LoVo (cell line): ENCODE data around the gene DDX59.

Experiments
- DNase-seq: peaks from one replicate; pipeline ENCODE4 v3.0.0-alpha.2; 2016; ENCODE audit warnings: low spot score

The DDX59 gene

DNA sequence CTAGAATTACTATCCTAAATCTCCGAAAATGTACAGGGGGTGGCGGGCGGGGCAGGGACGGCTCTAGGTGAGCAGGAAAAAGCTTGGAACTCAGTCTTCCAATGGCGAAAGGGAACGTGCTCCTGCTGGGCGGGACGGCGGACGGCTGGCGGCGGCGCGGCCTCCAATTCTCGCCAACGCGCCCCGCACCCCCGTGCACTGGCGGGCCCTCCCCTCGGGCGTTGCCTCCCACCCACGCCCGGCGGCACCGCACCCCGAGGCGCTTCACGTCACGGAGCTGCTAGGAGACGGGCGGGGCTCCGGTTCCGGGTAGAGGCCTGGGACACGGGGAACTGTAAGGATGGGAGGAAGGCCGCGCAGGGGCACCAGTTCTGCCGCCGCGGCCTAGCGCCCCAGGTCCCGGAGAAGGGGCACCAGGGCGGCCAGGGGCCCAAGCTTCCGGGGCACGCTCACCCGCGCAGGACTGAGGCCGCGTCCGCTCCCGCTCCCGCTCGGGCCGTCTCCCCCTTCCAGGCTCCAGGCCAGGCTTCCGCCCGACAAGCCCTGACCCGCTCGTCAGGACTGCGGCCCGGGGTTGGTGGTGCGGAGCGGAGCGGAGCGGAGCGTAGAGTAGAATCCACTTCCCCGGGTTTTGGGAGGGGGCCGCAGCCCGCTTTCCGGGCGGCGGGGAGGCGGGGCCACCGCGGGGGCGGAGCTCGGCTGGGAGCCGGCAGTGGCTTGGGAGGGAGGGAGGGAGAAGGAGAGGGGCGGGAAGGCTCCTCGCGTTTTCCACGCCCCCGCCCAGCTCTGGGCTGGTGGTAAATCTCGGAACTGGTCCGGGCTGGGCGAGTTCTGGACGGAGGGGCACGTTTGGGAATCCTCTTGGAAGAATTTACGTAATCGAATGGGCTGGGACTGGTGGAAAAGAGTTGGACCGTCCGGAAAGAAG, at the start of gene DDX59:
DDX59 (minus strand) TSS at position 594 of the 928 bp plus-strand sequence. CDS start 3,167 bp downstream, outside the sequence.
- DNase-seq, result peak; percentile 96

GRCh38 chr1:200714504-200715187, 44.9 kb upstream of the DDX59 start:
- no peak for DNase-seq

GRCh38 chr1:200710166-200710565, 40.5 kb upstream of the DDX59 start:
- DNase-seq, result no peak

- no peak for DNase-seq
Measured at GRCh38 chr1:200708769-200709168, 39.1 kb upstream of the DDX59 start.

GRCh38 chr1:200708161-200708560, 38.5 kb upstream of the DDX59 start:
- DNase-seq, result no peak

- no peak for DNase-seq
Measured at GRCh38 chr1:200707116-200707515, 37.4 kb upstream of the DDX59 start.

GRCh38 chr1:200706111-200706814, 36.6 kb upstream of the DDX59 start:
- DNase-seq, result no peak

DNA sequence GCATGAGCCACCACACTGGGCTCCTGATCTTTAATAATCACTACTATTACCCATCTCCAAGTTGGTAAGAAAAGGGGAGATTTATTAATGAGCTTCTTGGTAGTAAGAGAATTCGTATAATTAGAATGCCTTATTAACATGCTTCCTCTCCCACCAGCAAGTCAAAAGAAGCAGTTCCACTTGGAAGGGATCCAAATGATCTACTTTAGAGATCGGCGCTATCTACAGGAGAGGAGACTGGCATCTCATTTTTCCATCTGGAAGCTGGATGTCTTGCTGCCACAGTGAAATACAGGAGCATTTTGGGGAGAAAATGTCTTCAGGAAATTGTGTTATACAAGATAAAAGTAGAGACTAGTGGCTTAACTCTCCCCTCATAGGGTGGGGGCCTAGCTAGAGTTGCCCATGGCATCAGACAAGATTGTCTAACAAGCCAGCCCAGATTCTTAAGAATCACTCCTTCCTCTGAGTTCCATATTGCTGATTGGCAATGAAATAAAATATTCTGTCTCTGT, 35.3 kb upstream of the DDX59 start:
- no peak for DNase-seq

DNA sequence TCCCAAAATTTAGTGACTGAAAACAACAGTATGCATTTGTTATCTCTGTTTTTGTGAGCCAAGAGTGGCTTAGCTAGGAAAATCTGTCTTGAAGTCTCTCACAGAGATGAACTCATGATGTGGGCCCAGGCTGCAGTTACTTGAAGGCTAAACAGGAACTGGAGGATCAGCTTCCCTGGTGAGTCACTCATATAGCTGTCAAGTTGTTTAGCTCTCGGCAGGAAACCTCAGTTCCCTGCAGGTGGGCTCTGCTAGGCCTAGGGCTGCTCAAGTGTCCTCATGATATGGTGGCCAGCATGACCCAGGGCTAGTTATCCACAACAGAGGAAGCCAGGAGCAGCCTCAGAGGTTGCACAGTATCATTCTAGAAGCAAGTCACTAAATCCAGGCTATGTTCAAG, 30.2 kb upstream of the DDX59 start:
- peak; percentile 31 for DNase-seq

GRCh38 chr1:200694738-200695137, 25.0 kb upstream of the DDX59 start:
- DNase-seq, result no peak

DNA sequence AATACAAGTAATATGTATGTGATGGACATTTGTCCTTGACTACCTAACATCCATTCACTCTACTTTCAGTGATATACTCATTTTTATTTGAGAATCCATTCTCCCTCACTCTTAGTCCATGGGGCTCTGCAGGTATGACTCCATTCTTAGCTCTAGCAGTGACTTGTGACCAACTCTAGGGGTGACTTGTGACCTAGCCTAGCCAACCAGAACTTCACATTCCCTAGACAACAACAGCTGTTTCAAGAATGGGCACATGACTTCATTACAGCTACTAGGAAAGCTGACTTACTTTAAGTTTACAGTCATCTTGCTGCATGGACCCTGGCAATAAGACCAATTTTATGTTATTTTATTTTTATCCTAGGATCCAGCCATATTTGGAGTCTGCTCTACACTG, 23.6 kb upstream of the DDX59 start:
- DNase-seq, result no peak

DNA sequence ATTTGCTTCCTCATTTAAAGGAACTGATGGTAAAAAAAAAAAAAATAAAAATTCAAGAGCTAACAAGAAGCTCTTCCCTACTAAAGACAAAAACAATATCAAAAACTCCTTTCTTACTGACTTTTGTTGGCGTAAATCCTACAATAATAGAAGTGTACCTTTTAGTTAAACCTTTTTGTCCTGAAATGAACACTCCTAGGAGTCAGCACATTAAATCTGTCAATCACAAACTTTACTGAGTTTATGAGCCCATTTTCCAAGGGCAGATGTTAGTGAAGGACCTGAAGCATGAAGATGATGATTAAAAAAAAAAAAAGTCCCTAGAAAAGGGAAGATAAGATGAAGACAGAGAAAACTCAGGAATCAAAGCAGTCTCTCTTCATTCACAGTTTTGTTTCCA, 22.6 kb upstream of the DDX59 start:
- DNase-seq, result no peak

GRCh38 chr1:200686620-200687019, 16.9 kb upstream of the DDX59 start:
- DNase-seq, result no peak

DNA sequence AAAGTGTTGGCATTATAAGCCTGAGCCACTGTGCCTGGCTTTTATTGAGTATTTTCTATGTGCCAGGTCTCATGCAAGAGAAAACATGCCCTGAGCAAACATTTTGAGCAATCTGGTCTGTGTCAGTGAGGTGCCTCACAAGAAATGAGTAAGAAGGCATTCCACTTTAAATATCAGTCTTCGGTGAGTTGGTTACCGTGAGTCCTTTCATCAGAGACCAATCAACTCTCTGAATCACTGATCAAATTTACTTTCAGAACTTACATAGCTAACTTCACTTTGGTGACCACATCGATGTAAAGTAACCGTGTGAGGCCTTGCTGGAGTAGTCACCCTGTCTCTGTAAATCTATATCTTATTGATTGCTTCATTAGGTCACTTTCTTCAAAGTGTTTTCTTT, 14.3 kb upstream of the DDX59 start:
- DNase-seq, result no peak

DNA sequence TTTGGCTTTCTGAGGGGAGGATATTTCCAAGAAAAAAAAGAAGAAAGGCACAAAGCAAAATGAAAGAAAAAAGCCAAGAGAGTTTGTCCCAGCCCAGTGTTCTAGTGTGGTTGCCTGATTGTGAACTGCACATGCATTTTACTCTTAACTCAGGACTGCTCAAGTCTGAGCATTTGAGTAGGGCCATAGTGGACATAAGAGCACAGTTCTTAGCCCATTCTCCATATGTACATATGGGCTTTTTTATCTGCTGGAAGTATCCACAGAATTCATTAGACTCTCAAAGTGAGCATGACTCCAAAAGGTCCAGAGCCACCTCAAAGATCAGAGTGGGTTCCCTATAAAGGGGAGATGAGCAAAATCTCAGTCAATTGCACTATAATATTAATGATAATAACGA, 13.6 kb upstream of the DDX59 start:
- DNase-seq, result no peak

DNA sequence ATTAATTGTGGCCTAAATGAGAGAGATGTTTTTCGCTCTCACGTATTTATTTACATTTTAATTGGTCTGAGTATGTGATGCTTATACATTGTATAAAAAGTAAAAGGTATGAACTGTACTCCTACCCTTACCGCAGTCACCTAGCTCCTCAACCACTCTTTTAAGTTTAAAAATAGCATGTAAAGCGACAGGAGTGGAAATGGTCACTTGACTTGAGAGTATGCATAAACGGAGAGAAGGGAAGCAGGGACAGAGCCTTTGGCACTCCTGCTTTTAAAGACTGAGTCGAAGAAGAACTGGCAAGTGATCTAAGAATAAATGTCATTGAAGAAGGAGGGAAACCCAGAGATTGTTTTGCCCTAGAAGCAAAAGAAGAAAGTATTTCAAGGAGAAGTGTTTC, 11.5 kb upstream of the DDX59 start:
- no peak for DNase-seq

DNA sequence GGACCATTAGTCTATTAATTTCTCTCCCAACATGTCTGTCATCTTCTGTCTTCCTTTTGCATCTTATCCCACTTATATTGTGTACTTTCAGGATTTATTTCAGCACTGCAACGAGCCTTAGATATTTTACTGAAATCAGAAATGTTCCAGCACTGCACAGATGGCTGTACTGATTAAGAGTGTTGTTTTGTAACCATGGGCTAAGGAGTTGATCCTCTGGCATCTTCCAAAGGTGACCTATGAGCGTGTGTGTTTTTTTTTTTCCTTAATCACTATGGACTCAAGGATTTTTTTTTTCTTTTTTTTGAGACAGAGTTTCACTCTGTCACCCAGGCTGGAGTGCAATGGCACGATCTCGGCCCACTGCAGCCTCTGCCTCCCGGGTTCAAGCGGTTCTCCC, 7.1 kb upstream of the DDX59 start:
- DNase-seq, result no peak

- no peak for DNase-seq
Measured at GRCh38 chr1:200675588-200675852, 5.8 kb upstream of the DDX59 start.

DNA sequence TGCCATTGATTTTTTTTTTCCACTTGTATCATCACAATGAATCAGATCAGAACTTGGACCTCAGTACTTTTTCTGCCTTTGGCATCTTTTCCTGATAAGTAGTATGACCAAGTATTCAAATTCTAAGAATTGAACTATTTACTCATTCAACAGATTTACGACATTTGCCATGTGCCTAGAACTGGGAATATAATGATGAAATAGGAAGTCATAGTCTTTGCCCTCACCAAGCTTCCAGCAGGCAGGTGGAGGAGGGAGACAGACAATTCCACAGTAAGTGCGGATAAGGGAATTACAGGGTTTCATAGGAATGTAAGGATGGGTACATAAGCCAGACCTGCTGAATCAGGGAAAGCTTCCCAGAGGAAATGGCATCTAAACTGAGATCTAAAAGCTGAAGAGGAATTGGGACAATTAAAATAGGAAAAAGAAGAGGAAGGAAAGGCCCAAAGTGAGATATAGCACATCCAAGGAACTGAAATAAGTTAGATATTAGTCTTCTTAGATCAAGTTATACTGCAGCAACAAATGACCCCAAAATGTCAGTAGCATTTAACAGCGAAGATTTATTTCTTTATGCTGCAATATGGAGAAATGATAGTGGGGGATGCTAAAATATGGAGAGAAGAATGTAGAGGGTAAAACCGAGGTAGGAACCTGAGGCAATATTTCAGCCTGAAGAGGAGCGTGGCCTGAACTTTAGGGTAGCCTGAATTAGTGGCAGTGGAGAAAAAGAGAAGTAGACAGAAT, 5.3 kb upstream of the DDX59 start:
- peak; percentile 9 for DNase-seq

DNA sequence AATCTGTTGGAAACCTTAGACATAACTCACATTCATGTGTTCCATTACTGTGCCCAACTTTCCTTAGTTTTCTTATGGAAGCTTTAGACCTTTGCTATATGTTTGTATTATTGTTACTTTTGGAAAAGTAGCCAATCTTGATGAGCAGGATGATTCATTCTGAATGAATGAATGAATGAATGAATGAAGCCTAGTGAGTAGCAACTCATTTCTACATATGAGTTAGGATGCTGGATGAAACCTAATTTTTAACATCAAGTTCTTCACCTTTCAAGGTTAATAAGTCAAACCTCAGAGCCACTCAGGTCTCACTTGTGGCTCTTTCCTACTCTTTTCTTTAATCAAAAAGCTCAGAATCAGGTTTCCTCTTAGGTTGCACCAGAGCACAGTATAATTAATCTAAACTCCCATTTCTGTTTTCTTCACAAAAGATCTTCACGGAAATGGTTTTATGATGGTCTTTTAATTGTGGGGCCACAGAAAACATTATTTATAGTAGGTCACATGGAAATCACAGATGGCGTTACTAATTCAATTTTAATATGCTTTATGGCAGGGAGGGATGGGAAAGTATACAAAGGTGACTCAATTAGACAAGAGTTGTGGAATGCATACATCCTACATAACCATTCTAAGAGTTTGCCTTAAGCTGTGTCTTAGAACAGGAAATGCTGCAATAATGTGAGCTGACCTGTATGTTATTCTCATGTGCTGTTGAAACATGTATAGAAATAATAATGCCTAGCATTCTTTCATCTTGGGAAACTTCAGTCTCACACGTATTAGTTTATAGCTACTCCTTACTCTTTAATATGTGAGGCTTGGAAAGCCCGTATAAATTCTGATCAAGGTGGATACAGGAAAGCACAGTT, 4.5 kb upstream of the DDX59 start:
- no peak for DNase-seq

DNA sequence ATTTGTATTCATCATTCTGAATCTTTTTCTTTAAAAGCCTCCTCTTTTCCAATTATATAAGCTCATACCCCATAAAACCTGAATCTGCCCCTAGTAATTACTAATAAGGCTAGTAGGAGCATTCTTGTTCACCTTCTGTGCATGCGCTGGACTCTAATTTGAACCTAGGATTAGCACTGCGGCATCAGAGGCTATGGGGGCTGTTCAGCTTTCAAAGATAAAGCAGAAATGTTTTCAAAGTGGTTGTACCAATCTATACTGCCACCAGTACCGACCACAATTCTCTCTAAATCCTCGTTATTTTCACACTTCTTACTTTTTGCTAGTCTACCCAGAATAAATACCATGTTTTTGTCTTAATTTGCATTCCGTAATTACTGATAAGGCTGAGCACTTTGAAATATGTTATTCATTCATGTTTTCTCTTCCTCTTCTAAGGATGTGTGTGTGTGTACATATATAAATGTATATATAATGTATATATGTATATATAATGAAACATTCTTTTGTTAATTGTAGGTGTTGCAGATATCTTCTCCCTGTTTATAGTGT, 1.6 kb upstream of the DDX59 start:
- no peak for DNase-seq
